Measurements from ENCODE around the gene YEATS4. TPM values are rescaled to one million over a fixed set of nuclear protein-coding genes. Genes with fewer than 3 reads are reported as not detected.

The YEATS4 gene
- total and polyA plus RNA-seq, 2 experiments from 2014 or later: 64.7 to 90.5 TPM

DNA sequence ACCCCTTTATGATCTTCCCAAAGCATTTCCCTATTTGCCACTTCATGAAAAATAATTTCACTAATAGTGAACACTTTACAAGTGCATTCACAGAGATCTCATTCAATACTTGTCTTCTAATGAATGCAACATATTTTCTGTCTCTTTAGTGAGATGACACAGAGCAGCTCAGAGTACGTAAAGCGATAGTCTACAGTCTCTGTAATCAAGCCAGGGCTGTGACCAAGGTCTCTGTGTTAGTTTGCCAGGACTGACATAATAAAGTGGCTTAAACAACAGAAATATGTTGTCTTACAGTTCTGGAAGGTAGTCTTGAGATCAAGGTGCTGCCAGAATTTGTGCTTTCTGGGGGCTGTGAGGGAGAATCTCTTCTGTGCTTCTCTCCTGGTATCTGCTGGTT lies 77.5 kb downstream of the YEATS4 start (continued):
- TF ChIP-seq NANOG (IDR thresholded peaks at IDR 0.05; ENCODE audit: borderline replicate concordance) (no peak), ZNF114 (CRISPR knock-in tag; IDR thresholded peaks at IDR 0.05) (no peak), EZH2phosphoT487 (IDR thresholded peaks at IDR 0.05; ENCODE audit: unreplicated experiment) (no peak), CREB1 (CRISPR knock-in tag; IDR thresholded peaks at IDR 0.05; ENCODE audit: low read depth) (no peak), EZH2 (IDR thresholded peaks at IDR 0.05; ENCODE audit: low read depth, unreplicated experiment) (no peak), JUNB (IDR thresholded peaks at IDR 0.05; ENCODE audit: unreplicated experiment) (no peak), STAT1 (IDR thresholded peaks at IDR 0.05; ENCODE audit: unreplicated experiment) (no peak), ZNF331 (CRISPR knock-in tag; IDR thresholded peaks at IDR 0.05; ENCODE audit: low read depth) (no peak)
- TF ChIP-seq, protein P1, sequence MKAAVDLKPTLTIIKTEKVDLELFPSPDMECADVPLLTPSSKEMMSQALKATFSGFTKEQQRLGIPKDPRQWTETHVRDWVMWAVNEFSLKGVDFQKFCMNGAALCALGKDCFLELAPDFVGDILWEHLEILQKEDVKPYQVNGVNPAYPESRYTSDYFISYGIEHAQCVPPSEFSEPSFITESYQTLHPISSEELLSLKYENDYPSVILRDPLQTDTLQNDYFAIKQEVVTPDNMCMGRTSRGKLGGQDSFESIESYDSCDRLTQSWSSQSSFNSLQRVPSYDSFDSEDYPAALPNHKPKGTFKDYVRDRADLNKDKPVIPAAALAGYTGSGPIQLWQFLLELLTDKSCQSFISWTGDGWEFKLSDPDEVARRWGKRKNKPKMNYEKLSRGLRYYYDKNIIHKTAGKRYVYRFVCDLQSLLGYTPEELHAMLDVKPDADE (IDR thresholded peaks at IDR 0.05): no peak
- TF ChIP-seq, protein P2, sequence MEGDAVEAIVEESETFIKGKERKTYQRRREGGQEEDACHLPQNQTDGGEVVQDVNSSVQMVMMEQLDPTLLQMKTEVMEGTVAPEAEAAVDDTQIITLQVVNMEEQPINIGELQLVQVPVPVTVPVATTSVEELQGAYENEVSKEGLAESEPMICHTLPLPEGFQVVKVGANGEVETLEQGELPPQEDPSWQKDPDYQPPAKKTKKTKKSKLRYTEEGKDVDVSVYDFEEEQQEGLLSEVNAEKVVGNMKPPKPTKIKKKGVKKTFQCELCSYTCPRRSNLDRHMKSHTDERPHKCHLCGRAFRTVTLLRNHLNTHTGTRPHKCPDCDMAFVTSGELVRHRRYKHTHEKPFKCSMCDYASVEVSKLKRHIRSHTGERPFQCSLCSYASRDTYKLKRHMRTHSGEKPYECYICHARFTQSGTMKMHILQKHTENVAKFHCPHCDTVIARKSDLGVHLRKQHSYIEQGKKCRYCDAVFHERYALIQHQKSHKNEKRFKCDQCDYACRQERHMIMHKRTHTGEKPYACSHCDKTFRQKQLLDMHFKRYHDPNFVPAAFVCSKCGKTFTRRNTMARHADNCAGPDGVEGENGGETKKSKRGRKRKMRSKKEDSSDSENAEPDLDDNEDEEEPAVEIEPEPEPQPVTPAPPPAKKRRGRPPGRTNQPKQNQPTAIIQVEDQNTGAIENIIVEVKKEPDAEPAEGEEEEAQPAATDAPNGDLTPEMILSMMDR (conservative IDR thresholded peaks at IDR 0.05; ENCODE audit: low read depth in 2 of 2): no peak
- TF ChIP-seq, protein P3, sequence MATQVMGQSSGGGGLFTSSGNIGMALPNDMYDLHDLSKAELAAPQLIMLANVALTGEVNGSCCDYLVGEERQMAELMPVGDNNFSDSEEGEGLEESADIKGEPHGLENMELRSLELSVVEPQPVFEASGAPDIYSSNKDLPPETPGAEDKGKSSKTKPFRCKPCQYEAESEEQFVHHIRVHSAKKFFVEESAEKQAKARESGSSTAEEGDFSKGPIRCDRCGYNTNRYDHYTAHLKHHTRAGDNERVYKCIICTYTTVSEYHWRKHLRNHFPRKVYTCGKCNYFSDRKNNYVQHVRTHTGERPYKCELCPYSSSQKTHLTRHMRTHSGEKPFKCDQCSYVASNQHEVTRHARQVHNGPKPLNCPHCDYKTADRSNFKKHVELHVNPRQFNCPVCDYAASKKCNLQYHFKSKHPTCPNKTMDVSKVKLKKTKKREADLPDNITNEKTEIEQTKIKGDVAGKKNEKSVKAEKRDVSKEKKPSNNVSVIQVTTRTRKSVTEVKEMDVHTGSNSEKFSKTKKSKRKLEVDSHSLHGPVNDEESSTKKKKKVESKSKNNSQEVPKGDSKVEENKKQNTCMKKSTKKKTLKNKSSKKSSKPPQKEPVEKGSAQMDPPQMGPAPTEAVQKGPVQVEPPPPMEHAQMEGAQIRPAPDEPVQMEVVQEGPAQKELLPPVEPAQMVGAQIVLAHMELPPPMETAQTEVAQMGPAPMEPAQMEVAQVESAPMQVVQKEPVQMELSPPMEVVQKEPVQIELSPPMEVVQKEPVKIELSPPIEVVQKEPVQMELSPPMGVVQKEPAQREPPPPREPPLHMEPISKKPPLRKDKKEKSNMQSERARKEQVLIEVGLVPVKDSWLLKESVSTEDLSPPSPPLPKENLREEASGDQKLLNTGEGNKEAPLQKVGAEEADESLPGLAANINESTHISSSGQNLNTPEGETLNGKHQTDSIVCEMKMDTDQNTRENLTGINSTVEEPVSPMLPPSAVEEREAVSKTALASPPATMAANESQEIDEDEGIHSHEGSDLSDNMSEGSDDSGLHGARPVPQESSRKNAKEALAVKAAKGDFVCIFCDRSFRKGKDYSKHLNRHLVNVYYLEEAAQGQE (IDR thresholded peaks at IDR 0.05; ENCODE audit: unreplicated experiment): no peak

DNA sequence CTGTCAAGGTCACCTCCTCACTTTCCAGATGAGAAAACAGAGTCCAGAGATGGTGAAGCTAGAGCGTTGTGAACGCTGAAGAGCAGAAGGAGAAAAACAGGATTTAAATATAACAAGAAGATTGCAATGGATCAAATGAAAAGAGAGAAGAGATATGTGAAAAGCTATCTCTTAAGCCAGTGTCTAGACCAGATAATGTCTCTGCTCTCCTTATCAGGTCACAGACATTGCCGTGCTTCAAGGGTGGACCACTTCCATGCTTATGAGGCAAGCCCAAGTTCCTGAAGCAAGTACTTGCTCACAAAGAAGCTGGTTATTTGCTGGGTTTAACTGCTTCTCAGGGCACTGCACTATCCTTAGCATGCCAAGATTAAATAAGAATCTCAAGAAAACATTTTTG lies 79.0 kb downstream of the YEATS4 start:
- Histone ChIP-seq H3K27ac (ENCODE audit: low read depth) (no peak overlapping the region), H3K4me1 (ENCODE audit: insufficient read depth) (peaks cover 3% of the 10 kb centered on the region; the same call in 1 of the 2 replicates), H3K4me2 (no peak overlapping the region), H3K27me3 (ENCODE audit: insufficient read depth) (no peaks in the 10 kb centered on the region), H3K79me2 (replicated peaks; ENCODE audit: insufficient read depth) (no peaks in the 10 kb centered on the region), H4K20me1 (replicated peaks; ENCODE audit: insufficient read depth) (no peaks in the 10 kb centered on the region), H3F3A (replicated peaks; ENCODE audit: low read depth) (no peaks in the 10 kb centered on the region), H3K9me2 (ENCODE audit: insufficient read depth) (no peaks in the 10 kb centered on the region), H3K36me3 (ENCODE audit: insufficient read depth) (no peaks in the 10 kb centered on the region), H3K4me3 (no peak overlapping the region), H2AFZ (0 out of 2 replicates have a peak overlapping the region, but pooled peaks have one; percentile 43)
- no peak for DNase-seq (ENCODE audit: low spot score)
- H3K4me3 Mint-ChIP-seq: no peak overlapping the region
- no peaks in the 10 kb centered on the region for H3K4me1 Mint-ChIP-seq
- TF ChIP-seq ZNF331 (CRISPR knock-in tag; IDR thresholded peaks at IDR 0.05; ENCODE audit: low read depth) (no peak), POLR2AphosphoS5 (IDR thresholded peaks at IDR 0.05; ENCODE audit: low read depth) (no peak), EZH2 (IDR thresholded peaks at IDR 0.05; ENCODE audit: low read depth, unreplicated experiment) (no peak), STAT1 (IDR thresholded peaks at IDR 0.05; ENCODE audit: unreplicated experiment) (no peak), CREB1 (CRISPR knock-in tag; IDR thresholded peaks at IDR 0.05; ENCODE audit: low read depth) (no peak)
- peaks cover 8% of the 10 kb centered on the region for H3K27me3 Mint-ChIP-seq (ENCODE audit: insufficient read depth, low read depth, poor library complexity)
- no peak for ATAC-seq
- H3K9me3 Mint-ChIP-seq: no peaks in the 10 kb centered on the region
- H3K36me3 Mint-ChIP-seq (ENCODE audit: low read depth): no peaks in the 10 kb centered on the region
- H3K27ac Mint-ChIP-seq: no peak overlapping the region
